Thoracic aorta (tissue), 2 donors: ENCODE data around the gene TMC5. TPM values are rescaled to one million over a fixed set of nuclear protein-coding genes. Genes with fewer than 3 reads are reported as not detected.
"Not testable (repeated sequence)": the region's sequence is repeated elsewhere in the genome, so short reads cannot be mapped to it uniquely, and the experiment has no call there.

Experiments
- ATAC-seq: fragments of 150-250 bp; one replicate; pipeline ENCODE4 v1.8.0; 2017; ENCODE audit warnings: low read depth; ENCODE audit not compliant: insufficient number of reproducible peaks, low FRiP score
- DNase-seq: peaks from one replicate; pipeline ENCODE4 v3.0.0-alpha.2; 2020; ENCODE audit warnings: low spot score
- H3K27ac ChIP-seq, 2 donors: fragments of 200-600 bp; sonication (generic); 1 replicate in 1 of 2; 2 replicates in 1 of 2; pipeline ENCODE4 v1.5.1; 2016; ENCODE audit warnings: mild to moderate bottlenecking in 2 of 2, moderate library complexity in 2 of 2
- H3K27me3 ChIP-seq: fragments of 200-600 bp; sonication (generic); replicated peaks from 2 replicates; pipeline ENCODE4 v1.6.0; 2016; ENCODE audit warnings: mild to moderate bottlenecking; ENCODE audit not compliant: insufficient read depth
- H3K36me3 ChIP-seq: fragments of 200-600 bp; sonication (generic); one replicate; pipeline ENCODE4 v1.5.1; 2016
- H3K4me1 ChIP-seq, 2 donors: fragments of 200-600 bp; sonication (generic); 1 replicate in 1 of 2; 2 replicates in 1 of 2; pipeline versions ENCODE4 v1.5.1 to v1.6.0; 2016; ENCODE audit warnings: low read depth in 2 of 2, mild to moderate bottlenecking in 1 of 2; ENCODE audit not compliant: control insufficient read depth in 1 of 2
- H3K4me3 ChIP-seq: fragments of 200-600 bp; sonication (generic); 2 replicates; pipeline ENCODE4 v1.5.1; 2016; ENCODE audit warnings: mild to moderate bottlenecking
- H3K9me3 ChIP-seq: fragments of 200-600 bp; sonication (generic); 2 replicates; pipeline ENCODE4 v1.5.1; 2016
- total RNA-seq, 2 donors: library from RNA; depleted of rRNA; stranded (reverse); fragments of >200 nt; gene quantifications; one replicate each; pipeline versions ENCODE4 v1.1.0 to v1.2.3, GENCODE V29; 2016
- TF ChIP-seq, protein P1 (sequence below): fragments of 200-600 bp; sonication (generic); IDR thresholded peaks from one replicate; pipeline ENCODE4 v1.5.1; 2019; ENCODE audit warnings: antibody characterized with exemption

TMC5 gene
- total RNA-seq, 2 donors from 2014 or later, result 0.71 TPM; not detected in 1

DNA sequence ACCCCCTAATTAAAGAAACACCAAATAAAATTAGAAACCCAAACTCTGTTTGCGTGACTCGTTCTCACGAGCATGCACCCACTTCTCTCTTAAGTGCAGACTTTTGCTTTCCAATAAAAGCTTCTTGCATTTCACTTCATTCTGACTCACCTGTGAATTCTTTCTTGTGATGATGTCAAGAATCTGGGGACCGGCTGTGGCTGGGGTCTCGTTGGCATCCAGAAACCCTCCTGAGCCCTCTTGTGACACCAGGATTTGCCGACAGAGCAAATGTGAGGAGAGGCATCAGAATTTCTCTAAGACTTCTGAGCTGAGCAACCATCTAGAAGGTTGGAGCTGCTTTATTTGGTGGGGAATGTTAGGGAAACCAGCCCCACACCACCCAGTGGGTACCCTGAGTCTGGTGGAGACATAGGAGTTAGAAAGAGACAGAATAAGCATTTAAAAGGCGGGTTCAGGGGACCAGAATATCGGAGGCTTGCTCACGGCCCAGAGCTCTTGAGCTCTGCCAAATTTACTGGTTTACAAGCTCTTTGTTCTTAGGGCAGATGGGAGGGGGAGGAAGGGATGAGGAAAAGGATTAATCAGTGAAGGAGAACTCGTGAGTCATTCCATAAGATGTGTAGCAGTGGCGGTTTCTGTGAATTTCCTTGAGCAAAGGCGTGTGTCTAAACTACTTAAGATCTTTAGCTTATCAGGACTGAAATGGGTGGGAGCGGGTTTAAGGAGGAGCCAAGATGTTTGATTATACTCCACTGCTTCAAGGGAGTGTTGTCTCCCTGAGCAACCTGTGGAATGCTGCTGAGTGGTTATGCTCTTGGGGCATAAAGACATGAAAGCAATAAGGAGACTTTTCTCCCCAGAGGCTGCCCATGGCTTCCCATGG is 24.2 kb upstream of the TMC5 start:
- Histone ChIP-seq H3K9me3 (no peaks in the 10 kb centered on the region), H3K4me1 (no peaks in the 10 kb centered on the region), H3K36me3 (no peaks in the 10 kb centered on the region), H3K4me3 (no peak overlapping the region), H3K27me3 (no peaks in the 10 kb centered on the region), H3K27ac (no peak overlapping the region)
- ATAC-seq (no peak), DNase-seq (no peak)
- TF ChIP-seq, protein P1, sequence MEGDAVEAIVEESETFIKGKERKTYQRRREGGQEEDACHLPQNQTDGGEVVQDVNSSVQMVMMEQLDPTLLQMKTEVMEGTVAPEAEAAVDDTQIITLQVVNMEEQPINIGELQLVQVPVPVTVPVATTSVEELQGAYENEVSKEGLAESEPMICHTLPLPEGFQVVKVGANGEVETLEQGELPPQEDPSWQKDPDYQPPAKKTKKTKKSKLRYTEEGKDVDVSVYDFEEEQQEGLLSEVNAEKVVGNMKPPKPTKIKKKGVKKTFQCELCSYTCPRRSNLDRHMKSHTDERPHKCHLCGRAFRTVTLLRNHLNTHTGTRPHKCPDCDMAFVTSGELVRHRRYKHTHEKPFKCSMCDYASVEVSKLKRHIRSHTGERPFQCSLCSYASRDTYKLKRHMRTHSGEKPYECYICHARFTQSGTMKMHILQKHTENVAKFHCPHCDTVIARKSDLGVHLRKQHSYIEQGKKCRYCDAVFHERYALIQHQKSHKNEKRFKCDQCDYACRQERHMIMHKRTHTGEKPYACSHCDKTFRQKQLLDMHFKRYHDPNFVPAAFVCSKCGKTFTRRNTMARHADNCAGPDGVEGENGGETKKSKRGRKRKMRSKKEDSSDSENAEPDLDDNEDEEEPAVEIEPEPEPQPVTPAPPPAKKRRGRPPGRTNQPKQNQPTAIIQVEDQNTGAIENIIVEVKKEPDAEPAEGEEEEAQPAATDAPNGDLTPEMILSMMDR, result no peak

DNA sequence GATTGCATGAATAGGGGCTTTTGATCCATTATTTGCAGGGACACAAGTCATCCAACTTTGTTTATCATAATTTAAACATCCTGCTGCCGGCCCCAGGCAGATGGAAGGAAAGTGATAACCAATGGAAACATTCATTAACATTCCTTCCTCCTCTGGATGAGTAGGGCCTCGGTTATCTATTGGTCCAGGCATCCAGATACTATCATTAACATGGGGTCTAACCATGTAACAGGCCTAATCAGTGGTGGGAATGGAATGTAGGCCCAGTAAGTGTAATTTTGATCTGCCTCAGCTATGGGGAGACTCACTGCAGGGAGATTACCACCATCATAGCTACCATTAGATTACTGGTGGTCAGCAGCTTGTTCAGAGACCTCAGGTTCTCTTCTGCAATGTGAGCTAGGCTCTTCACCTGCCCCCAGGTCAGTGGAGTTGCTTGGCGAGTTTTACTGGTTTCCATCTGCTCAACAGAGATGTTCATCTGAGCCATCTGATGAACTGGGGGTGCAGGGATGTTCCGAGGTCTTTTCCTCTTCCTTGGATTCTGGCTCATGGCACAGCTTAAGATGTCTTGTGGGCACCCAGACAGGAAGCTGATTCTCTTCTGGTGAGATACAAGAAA is 21.9 kb upstream of the TMC5 start:
- not testable (repeated sequence) for H3K4me3 ChIP-seq, H3K27me3 ChIP-seq, H3K27ac ChIP-seq, DNase-seq, ATAC-seq, H3K9me3 ChIP-seq, H3K4me1 ChIP-seq, H3K36me3 ChIP-seq

DNA sequence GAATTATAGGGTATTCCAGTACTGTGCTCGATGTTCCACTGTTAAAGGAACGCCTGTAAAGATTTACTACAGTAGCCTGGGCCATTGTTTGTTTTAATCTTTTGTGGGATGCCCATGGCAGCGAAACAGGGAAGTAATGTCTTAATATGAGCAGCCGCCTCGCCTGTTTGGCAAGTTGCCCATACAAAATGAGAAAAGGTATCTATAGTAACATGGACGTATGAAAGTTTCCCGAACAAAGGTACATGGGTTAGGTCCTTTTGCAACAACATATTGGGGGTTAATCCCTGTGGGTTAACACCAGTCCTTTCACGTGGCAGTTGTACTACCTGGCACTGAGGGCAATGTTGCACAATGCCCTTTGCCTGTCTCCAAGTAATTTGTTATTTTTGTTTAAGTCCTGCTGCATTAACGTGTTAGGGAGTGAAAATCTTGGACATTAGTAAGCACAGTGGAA is 21.1 kb upstream of the TMC5 start:
- ATAC-seq (no peak), DNase-seq (no peak)
- H3K36me3 ChIP-seq, result no peaks in the 10 kb centered on the region
- H3K4me3 ChIP-seq, result no peak overlapping the region
- H3K27me3 ChIP-seq, result no peaks in the 10 kb centered on the region
- no peak overlapping the region for H3K27ac ChIP-seq
- TF ChIP-seq, protein P1, result no peak
- peaks cover 4% of the 10 kb centered on the region for H3K9me3 ChIP-seq
- no peaks in the 10 kb centered on the region for H3K4me1 ChIP-seq

DNA sequence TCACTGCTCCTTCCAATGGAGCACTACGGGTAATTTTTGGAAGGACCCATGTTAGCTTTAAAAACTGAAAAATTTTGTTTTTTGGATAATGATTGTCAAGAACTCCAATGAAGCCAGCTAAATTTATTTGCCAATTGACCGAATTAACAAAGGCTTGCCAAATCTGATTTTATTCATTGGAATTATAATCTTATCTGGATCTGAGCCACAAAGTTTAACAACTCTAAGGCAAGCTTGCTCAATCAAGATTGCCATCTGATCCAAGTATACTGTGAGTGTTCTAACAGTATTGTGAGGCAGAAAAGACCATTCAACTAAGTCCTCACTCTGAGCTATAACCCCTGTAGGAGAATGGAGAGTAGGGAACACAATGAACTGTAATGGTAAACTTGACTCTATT is 20.3 kb upstream of the TMC5 start:
- not testable (repeated sequence) for H3K27me3 ChIP-seq, H3K36me3 ChIP-seq, H3K9me3 ChIP-seq, DNase-seq, H3K4me1 ChIP-seq, H3K4me3 ChIP-seq, H3K27ac ChIP-seq, ATAC-seq

DNA sequence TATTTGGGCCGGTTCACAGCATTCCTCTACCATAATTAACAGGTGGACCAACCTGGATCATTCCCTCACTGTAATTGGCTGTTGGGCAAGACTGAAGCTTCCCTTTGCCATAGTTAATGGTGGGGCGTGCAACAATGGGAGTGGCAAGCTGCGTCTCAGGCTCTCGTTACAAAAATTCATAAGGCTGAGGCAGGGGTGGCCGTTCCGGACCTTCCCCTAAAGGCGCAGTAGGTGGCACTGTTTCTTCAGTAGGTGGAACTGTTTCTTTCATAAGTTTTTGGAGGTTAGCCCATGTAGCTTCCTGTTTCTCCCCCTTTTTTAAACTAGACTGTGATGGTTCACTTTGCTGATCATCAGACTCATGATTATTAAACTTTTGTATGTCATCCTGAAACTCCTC is 17.0 kb upstream of the TMC5 start:
- TF ChIP-seq, protein P1, result no peak
- no peak for ATAC-seq
- Histone ChIP-seq H3K27ac (no peak overlapping the region), H3K4me3 (no peak overlapping the region), H3K9me3 (peaks cover 5% of the 10 kb centered on the region), H3K4me1 (no peaks in the 10 kb centered on the region), H3K36me3 (no peaks in the 10 kb centered on the region), H3K27me3 (no peaks in the 10 kb centered on the region)
- DNase-seq, result no peak

DNA sequence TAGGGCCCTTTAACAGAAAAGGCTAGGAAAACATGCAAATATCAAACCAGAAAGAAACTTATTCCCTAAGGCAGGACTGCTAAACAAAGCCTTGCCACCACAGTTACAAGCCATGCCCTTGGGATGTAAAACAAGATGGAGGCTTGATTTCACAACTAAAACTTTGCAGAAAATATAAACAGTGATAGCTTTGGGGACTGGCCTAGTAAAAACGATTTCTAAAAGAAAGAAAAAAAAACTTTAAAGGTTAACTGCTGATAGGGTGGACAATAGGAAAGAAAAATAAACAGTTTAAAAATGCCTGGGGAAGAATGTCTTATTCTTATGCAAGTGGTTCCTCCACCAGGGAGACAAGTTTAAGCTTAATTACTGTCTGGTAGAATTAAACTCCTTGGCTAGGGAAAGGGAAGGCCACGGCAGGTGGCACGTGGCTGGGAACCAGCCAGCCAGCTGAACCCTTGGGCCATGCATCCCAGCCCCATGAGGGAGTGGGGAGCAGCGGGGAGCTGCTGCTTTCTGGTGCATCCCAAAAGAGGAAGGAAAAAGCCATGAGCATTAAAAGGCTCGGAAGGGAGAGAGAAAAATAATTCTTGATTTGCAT is 10.7 kb upstream of the TMC5 start:
- H3K9me3 ChIP-seq, result peaks cover 8% of the 10 kb centered on the region
- no peaks in the 10 kb centered on the region for H3K36me3 ChIP-seq
- no peak overlapping the region for H3K27ac ChIP-seq
- no peaks in the 10 kb centered on the region for H3K27me3 ChIP-seq
- DNase-seq, result no peak
- TF ChIP-seq, protein P1, result no peak
- no peak overlapping the region for H3K4me3 ChIP-seq
- no peak for ATAC-seq
- peaks cover 0 to 8% of the 10 kb centered on the region in 2 donors for H3K4me1 ChIP-seq
